NCI-H2081 treated with DMSO at 0.1 percent for 48 hours (cell line): ENCODE measurements around the gene SYNGR3.

ENCODE experiments used
- DNase-seq: peaks from one replicate; lab custom pipeline; 2025; lab: John Stamatoyannopoulos, UW

SYNGR3 gene

GRCh38 chr16:1976951-1977874 lies 12.6 kb upstream of the SYNGR3 start:
- DNase-seq: no peak

GRCh38 chr16:1977875-1978268 lies 11.9 kb upstream of the SYNGR3 start:
- DNase-seq: no peak

GRCh38 chr16:1978476-1979120 lies 11.2 kb upstream of the SYNGR3 start:
- DNase-seq: no peak

GRCh38 chr16:1979271-1980029 lies 10.3 kb upstream of the SYNGR3 start:
- no peak for DNase-seq

DNA sequence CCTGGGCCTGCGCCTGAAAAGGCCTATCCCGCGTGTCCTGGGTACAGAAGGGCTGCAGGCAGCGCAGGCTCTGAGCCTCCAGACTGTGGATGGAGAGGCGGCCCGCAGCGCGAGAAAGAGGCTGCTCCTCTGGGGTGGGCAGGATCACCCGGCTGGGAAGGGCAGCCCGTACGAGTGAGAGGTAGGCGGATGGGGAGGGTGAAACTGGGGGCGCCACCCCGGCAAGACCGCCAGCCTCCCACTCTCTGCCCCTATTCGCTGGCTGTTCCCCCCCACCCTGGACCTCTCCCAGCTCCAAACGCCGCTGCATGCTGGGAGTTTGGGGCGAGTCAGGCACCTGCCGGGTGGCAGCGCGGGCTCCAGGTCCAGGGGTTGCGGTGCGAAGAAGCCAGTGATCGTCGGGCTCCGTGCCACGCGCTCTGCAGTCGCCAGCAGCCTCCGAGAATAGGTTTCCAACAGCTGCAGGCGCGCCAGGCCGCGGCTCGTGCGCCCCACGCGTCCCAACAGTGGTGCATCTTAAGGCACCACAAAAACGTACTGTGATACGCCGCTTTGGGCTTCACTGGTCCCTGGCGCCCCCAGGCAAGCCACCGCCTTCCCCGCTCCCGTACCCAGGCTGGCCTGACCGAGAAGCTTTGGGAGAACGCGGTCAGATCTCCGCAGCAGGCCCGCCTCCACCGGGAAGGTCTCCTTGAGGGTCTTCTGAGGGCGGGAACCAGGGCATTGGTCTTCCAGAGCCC lies 9.6 kb upstream of the SYNGR3 start:
- no peak for DNase-seq

DNA sequence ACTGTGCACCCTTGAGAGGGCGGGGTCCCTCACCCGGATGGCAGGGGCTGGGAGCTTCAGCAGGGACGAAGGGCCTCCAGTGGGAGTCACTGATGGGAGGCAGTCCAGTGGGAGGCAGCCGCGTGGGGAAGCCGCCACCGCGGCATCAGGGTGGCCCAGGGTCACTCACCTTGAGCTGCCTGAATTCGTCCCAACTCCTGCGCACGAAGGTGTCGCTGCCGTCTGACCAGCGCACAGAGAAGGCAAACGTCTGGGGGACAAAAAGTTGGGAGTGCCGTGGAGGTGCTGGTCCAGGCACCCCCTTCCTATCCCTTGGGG lies 9.0 kb upstream of the SYNGR3 start:
- no peak for DNase-seq

- DNase-seq: no peak
These were observed 8.4 kb upstream of the SYNGR3 start, which contains the start of gene NOXO1 for GRCh38 chr16:1981398-1981836. Gene NOXO1 (minus strand): TSS chr16:1981469. CDS start chr16:1981179, 290 bp downstream.

GRCh38 chr16:1982013-1982433 lies 7.7 kb upstream of the SYNGR3 start:
- DNase-seq: no peak

- DNase-seq: no peak
These were observed 6.7 kb upstream of the SYNGR3 start for GRCh38 chr16:1982991-1983543.

DNA sequence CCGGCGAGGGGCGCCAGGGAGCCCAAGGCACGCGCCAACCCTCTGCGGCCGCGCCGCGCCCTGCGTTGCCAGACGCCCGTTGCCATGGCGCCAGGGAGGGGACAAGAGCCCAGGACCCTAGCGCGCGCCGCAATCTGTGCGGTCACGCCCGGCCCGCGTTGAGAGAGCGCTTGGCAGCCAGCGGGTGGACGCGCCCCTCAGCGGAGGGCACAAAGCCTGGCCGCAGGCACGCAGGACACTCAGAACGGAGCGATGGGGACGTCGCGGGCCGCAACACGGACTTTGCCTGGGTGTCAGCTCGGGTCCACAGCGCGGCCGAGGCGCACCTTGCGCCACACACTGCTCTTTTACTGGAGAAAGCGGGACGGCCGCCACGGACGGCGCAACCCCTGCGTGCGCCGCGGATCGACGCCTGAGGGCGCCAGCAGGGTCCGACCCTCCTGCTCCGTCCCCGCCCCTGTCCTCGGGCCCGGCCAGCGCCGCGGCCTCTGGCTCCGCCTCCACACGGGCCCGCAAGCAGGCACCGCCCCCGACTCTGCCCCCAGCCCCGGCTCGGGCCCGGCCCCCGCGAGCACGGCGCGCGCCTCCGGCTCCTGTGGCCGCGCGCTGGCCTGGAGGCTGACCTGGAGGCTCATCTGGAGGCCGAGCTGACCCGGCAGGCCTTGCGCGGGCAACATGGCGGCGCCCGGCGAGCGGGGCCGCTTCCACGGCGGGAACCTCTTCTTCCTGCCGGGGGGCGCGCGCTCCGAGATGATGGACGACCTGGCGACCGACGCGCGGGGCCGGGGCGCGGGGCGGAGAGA lies 6.0 kb upstream of the SYNGR3 start, which contains the start of gene GFER:
TSS of gene GFER (plus strand) at position 650 of the 803 bp plus-strand sequence. CDS start at position 676, 26 bp downstream.
- no peak for DNase-seq

GRCh38 chr16:1984347-1985225 lies 5.2 kb upstream of the SYNGR3 start:
- DNase-seq: no peak

- DNase-seq: no peak
These were observed 4.2 kb upstream of the SYNGR3 start for GRCh38 chr16:1985466-1986150.

- no peak for DNase-seq
These were observed 2.6 kb upstream of the SYNGR3 start for GRCh38 chr16:1987198-1987597.

DNA sequence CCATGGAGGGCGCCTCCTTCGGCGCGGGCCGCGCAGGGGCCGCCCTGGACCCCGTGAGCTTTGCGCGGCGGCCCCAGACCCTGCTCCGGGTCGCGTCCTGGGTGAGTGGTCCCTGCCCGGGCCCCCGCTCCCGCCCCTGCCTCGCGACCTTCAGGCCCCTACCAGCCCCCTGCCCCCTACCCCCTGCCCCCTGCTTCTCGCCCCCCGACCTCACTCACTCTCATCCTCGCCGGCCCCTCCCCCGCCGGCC lies 256 bp downstream of the SYNGR3 start:
- DNase-seq: no peak

GRCh38 chr16:1990351-1991134 lies 773 bp downstream of the SYNGR3 start:
- DNase-seq: no peak

- no peak for DNase-seq
These were observed 1.4 kb downstream of the SYNGR3 start for GRCh38 chr16:1991135-1991551.

DNA sequence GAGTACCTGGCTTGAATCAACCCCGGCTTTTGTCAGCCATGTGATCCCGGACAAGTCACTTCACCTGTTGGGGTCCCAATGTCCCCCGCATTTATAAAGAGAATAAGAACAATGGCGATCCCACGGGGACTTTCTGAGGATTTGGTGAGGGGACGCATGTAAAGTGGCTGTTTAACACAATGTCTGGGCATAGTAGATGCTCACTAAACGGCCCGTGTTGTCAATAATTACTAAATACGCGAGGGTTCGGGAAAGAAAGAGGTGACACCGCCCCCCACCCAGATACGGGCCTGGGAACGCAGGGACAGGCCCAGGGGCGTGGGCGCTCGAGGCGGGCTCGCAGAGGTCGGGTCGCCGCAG lies 1.8 kb downstream of the SYNGR3 start:
- no peak for DNase-seq

GRCh38 chr16:1991948-1992703 lies 2.4 kb downstream of the SYNGR3 start:
- DNase-seq: no peak
